GM19452 (cell line): ENCODE measurements around the gene EFNA1.

Source experiments
- ATAC-seq: cut with Tn5 transposase; IDR thresholded peaks from one replicate; pipeline ENCODE4 v1.9.1; 2021; ENCODE audit not compliant: unreplicated experiment

The EFNA1 gene

GRCh38 chr1:155127105-155127966 lies at the start of gene EFNA1:
Gene EFNA1, plus strand, starts transcription at chr1:155127876. Its CDS starts 102 bp downstream, at chr1:155127978.
- no peak for ATAC-seq

GRCh38 chr1:155078469-155079209 lies 49.0 kb upstream of the EFNA1 start, which contains the start of gene EFNA3:
Gene EFNA3, plus strand, starts transcription at chr1:155078837. Its CDS starts 105 bp downstream, at chr1:155078942.
- no peak for ATAC-seq

GRCh38 chr1:155079210-155079486 lies 48.5 kb upstream of the EFNA1 start:
- ATAC-seq = no peak

- no peak for ATAC-seq
Measured at GRCh38 chr1:155079487-155080311, 48.0 kb upstream of the EFNA1 start.

GRCh38 chr1:155080312-155081228 lies 47.1 kb upstream of the EFNA1 start:
- ATAC-seq = no peak

GRCh38 chr1:155081472-155082300 lies 46.0 kb upstream of the EFNA1 start:
- ATAC-seq = no peak

GRCh38 chr1:155082301-155083051 lies 45.2 kb upstream of the EFNA1 start:
- ATAC-seq = no peak

GRCh38 chr1:155083052-155083541 lies 44.6 kb upstream of the EFNA1 start:
- ATAC-seq = no peak

- ATAC-seq = peak; percentile 3
Measured at GRCh38 chr1:155083865-155084721, 43.6 kb upstream of the EFNA1 start.

- peak; percentile 71 for ATAC-seq
Measured at GRCh38 chr1:155084722-155085503, 42.8 kb upstream of the EFNA1 start.

GRCh38 chr1:155085504-155086127 lies 42.1 kb upstream of the EFNA1 start:
- ATAC-seq = no peak

GRCh38 chr1:155086128-155086741 lies 41.4 kb upstream of the EFNA1 start:
- no peak for ATAC-seq

- no peak for ATAC-seq
Measured at GRCh38 chr1:155086856-155087535, 40.7 kb upstream of the EFNA1 start.

GRCh38 chr1:155091071-155092051 lies 36.3 kb upstream of the EFNA1 start:
- ATAC-seq = no peak
